ENCODE data around the gene RAD9A.

DNA sequence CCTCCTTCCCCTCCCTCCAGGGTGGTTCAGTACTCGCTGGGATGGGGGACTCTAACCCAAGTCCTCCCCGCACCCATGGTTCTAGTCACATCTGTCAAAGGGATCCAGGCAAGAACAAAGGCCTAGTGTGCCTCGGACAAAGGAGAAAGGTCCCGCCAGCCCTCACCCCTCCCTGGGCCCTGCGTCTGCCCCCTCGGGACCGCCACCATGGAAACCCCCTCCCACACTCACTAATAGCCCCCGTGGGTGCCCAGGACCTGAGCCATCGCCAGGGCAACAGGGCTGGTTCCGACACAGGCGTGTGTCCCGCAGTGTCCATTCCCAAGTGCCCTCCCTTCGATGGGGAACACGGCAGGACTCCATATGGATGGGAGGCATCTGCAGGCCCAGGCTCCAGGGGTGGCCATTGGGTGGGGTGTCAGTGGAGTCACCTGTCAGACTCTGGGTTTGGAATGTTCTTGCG, 18.6 kb downstream of the RAD9A start:
- TF ChIP-seq CTCF (IDR thresholded peaks at IDR 0.05) (no peak), ZFX (IDR thresholded peaks at IDR 0.05; ENCODE audit: borderline replicate concordance) (no peak)

Measured in 22Rv1 (cell line).